GM06990 (cell line): Measurements from ENCODE around the gene TTC1.
"Not testable (repeated sequence)": the region's sequence is repeated elsewhere in the genome, so short reads cannot be mapped to it uniquely, and the experiment has no call there.

ENCODE experiments used
- DNase-seq: peaks from one replicate; pipeline ENCODE4 v3.0.0-alpha.2; 2011; ENCODE audit not compliant: insufficient read length; ENCODE audit errors: extremely low read depth
- H3K27me3 ChIP-seq: replicated peaks from 2 replicates; pipeline ENCODE4 v1.6.0; 2011; ENCODE audit warnings: low read length; ENCODE audit not compliant: control insufficient read depth, insufficient read depth
- H3K36me3 ChIP-seq: 2 replicates; pipeline ENCODE4 v1.5.1; 2011; ENCODE audit warnings: low read length; ENCODE audit not compliant: control insufficient read depth, insufficient read depth
- H3K4me3 ChIP-seq: replicated peaks from 2 replicates; pipeline ENCODE4 v1.5.1; 2011; ENCODE audit warnings: low read depth, mild to moderate bottlenecking, control low read depth, low read length
- CTCF ChIP-seq: IDR thresholded peaks from 2 replicates; pipeline ENCODE4 v1.5.1; 2011; ENCODE audit warnings: low read length, control low read depth, mild to moderate bottlenecking, inconsistent platforms; ENCODE audit not compliant: insufficient read depth, poor library complexity, severe bottlenecking

Gene TTC1

GRCh38 chr5:160008877-160009590 lies at the start of gene TTC1:
TSS of gene TTC1 (plus strand) at chr5:160009139. CDS start at chr5:160010529, 1,390 bp downstream.
- Histone ChIP-seq H3K36me3 (no peaks in the 10 kb centered on the region; the same call in none of the 2 replicates), H3K4me3 (peak within 1 kb of the TSS; percentile 100), H3K27me3 (no peaks in the 10 kb centered on the region)
- TF ChIP-seq CTCF, result no peak
- peak; percentile 85 for DNase-seq

GRCh38 chr5:159961176-159962160 lies 47.5 kb upstream of the TTC1 start:
- TF ChIP-seq CTCF, result no peak
- no peak overlapping the region for H3K4me3 ChIP-seq
- DNase-seq, result no peak
- peaks cover 3% of the 10 kb centered on the region; the same call in 1 of the 2 replicates for H3K27me3 ChIP-seq
- H3K36me3 ChIP-seq, result no peaks in the 10 kb centered on the region

GRCh38 chr5:159962214-159962613 lies 46.7 kb upstream of the TTC1 start:
- no peak for DNase-seq
- no peak for TF ChIP-seq CTCF
- peaks cover 4% of the 10 kb centered on the region; the same call in 1 of the 2 replicates for H3K27me3 ChIP-seq
- H3K4me3 ChIP-seq, result no peak overlapping the region
- H3K36me3 ChIP-seq, result no peaks in the 10 kb centered on the region

- no peaks in the 10 kb centered on the region for H3K36me3 ChIP-seq
- no peak for TF ChIP-seq CTCF
- H3K27me3 ChIP-seq, result peaks cover 4% of the 10 kb centered on the region; the same call in 1 of the 2 replicates
- DNase-seq, result no peak
- H3K4me3 ChIP-seq, result no peak overlapping the region
Measured at GRCh38 chr5:159963935-159964334, 45.0 kb upstream of the TTC1 start.

- H3K4me3 ChIP-seq, result no peak overlapping the region
- no peaks in the 10 kb centered on the region for H3K36me3 ChIP-seq
- H3K27me3 ChIP-seq, result peaks cover 4% of the 10 kb centered on the region; the same call in 1 of the 2 replicates
- peak; percentile 64 for TF ChIP-seq CTCF
- no peak for DNase-seq
Measured at GRCh38 chr5:159965031-159965837, 43.7 kb upstream of the TTC1 start.

GRCh38 chr5:159965838-159966128 lies 43.2 kb upstream of the TTC1 start:
- DNase-seq, H3K4me3 ChIP-seq, H3K27me3 ChIP-seq, H3K36me3 ChIP-seq: not testable (repeated sequence)
